ENCODE measurements around the gene C1S.
A peak's percentile ranks its signal among the peaks of the same experiment; 100 is the strongest.

C1S gene

DNA sequence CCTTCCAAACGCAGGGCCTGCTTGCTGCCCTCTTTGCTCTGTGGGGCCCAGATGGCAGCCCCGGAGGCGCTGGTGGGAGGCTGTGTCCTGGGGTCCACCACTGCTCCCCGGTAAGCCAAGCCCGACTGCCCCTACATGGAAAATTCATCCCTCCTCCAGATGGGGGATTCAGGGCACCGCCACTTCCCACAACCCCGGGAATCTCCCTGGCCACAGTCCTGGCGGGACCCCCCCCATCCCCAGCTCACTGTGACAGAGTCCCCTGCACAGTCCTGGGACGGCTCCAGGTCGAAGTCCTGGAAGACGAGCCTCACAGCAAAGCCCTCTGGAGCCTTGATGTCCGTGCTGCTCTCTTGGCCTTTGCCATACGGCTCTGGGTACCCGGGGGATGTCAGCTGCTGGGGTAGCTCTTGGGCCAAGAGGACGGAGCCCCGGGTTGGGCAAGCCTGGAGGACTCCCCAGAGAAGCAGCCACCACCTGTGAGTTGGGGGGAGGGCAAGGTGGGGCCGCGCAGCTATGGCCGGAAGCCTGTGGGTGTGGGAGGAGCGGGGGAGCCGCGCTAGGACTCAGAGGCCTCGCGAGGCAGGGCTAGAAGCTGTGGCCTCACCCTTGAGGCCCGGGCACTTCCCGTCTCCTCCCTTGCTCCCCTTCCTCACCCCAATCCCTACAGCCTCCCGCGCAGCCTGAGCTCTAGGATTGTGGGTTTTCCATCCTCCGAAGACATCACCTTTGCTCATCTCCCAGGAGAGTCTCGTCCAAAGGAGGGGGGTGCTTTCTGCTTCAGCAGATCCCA lies 47.7 kb downstream of the C1S start:
- Histone ChIP-seq H3K36me3 (ENCODE audit: control insufficient read depth in 5 of 5, insufficient read depth in 5 of 5, low read length in 5 of 5) (peaks cover 0 to 9% (median 5%) of the 10 kb centered on the region in 5 donors), H3K27ac (ENCODE audit: low read depth, low read length) (peak overlapping the region; percentile 86), H3K9me3 (ENCODE audit: control insufficient read depth in 5 of 5, low read length in 5 of 5) (peaks cover 0 to 6% (median 3%) of the 10 kb centered on the region in 5 donors), H3K4me3 (ENCODE audit: low read depth in 1 of 5, low read length in 5 of 5) (peak overlapping the region; percentile 76 to 87 (median 77)), H3K9ac (ENCODE audit: low read length in 5 of 5) (peak overlapping the region; percentile 82 to 93 (median 86)), H3K27me3 (ENCODE audit: control insufficient read depth in 5 of 5, insufficient read depth in 4 of 5, low read length in 5 of 5) (no peaks in the 10 kb centered on the region), H3K4me1 (ENCODE audit: control insufficient read depth in 5 of 5, insufficient read depth in 5 of 5, low read length in 5 of 5) (peaks cover 2 to 24% (median 18%) of the 10 kb centered on the region in 5 donors)

DNA sequence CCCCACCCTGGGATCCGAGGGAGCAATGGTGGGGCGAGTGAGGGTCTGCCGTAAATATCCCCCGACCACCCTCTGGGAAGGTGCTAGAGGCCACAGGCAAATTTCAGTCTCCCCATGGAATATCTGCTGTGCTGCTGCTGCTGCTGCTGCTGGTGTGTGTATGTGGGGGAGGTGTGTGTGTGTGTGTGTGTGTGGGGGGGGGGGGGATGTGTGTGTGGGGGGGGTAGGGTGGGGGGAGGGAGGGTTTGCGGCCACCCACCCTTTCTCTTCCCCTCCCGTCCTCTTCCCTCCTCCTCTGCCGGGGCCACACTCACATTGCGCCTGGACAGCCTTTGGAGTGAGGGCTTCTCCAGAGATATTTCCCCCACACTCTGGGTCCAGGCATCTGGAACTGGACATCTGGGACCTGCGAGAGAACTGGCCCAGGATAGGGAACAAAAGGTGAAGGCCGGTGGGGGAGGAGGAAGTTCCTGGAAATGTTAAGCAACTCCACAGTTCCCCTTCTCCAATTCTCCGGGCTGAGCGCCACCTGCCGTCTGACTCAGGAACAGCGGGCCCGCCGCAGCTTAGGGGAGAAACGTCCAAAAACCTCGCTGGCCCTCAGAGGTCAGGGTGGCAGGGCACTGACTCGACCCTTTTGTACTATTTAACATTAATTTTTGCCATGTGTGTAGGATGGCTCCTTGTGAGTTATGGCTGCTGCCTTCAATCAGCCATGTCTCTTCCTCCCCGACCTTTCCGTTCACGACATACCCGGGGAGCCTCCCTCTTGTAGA lies 48.5 kb downstream of the C1S start, which contains the start of gene C1RL:
Gene C1RL (minus strand): TSS at position 419 of the 776 bp plus-strand sequence. CDS start 34 bp downstream, at position 385.
- peaks cover 0 to 6% (median 3%) of the 10 kb centered on the region in 5 donors for H3K36me3 ChIP-seq (ENCODE audit: control insufficient read depth in 5 of 5, insufficient read depth in 5 of 5, low read length in 5 of 5)
- peak within 1 kb of the TSS; percentile 86 for H3K27ac ChIP-seq (ENCODE audit: low read depth, low read length)
- peak within 1 kb of the TSS; percentile 82 to 93 (median 86) for H3K9ac ChIP-seq (ENCODE audit: low read length in 5 of 5)
- H3K27me3 ChIP-seq (ENCODE audit: control insufficient read depth in 5 of 5, insufficient read depth in 4 of 5, low read length in 5 of 5): no peaks in the 10 kb centered on the region
- peaks cover 2 to 28% (median 19%) of the 10 kb centered on the region in 5 donors for H3K4me1 ChIP-seq (ENCODE audit: control insufficient read depth in 5 of 5, insufficient read depth in 5 of 5, low read length in 5 of 5)
- H3K4me3 ChIP-seq (ENCODE audit: low read depth in 1 of 5, low read length in 5 of 5): peak within 1 kb of the TSS; percentile 76 to 87 (median 77)
- peaks cover 0 to 6% (median 3%) of the 10 kb centered on the region in 5 donors for H3K9me3 ChIP-seq (ENCODE audit: control insufficient read depth in 5 of 5, low read length in 5 of 5)

DNA sequence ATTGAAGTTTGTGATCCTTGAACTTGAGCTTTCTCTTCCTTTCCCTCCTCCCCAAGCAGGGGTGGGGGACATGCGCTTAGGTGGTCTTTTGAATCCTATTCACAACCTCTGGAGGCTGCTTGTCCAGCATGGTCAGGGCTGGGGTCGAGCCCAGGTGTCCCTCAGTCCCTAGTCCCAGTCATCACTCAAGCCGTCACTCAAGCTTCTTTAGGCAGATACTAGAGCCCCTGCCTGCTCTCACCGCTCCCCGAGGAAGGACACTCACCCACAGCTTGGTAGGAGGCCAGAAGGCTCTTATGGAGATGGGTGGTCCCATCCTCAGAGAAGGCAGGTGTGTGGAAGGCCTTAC lies 49.0 kb downstream of the C1S start:
- peaks cover 2 to 28% (median 19%) of the 10 kb centered on the region in 5 donors for H3K4me1 ChIP-seq (ENCODE audit: control insufficient read depth in 5 of 5, insufficient read depth in 5 of 5, low read length in 5 of 5)

DNA sequence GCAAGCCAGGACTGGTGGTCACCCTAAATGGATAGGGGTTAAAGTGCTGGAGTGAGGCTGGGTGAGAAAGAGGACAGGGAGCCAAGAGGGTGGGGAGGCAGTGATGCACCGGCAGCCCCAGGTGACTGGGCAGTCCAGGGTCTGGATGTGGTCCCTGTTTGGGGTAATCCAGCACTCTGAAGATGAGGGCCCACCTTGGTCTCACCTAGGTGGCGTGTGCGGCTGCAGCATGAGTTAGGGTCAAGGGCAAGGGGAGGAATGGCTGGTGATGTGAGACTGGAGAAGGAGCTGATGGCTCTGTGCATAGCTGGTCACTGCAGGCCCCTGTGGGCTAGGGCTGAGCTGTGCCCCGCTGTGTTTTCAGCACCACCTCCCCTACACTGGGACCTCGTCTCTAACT lies 50.1 kb downstream of the C1S start:
- no peaks in the 10 kb centered on the region for H3K36me3 ChIP-seq (ENCODE audit: control insufficient read depth in 5 of 5, insufficient read depth in 5 of 5, low read length in 5 of 5)
- no peak overlapping the region for H3K27ac ChIP-seq (ENCODE audit: low read depth, low read length)
- no peaks in the 10 kb centered on the region for H3K27me3 ChIP-seq (ENCODE audit: control insufficient read depth in 5 of 5, insufficient read depth in 4 of 5, low read length in 5 of 5)
- no peak overlapping the region for H3K9ac ChIP-seq (ENCODE audit: low read length in 5 of 5)
- peaks cover 2 to 28% (median 19%) of the 10 kb centered on the region in 5 donors for H3K4me1 ChIP-seq (ENCODE audit: control insufficient read depth in 5 of 5, insufficient read depth in 5 of 5, low read length in 5 of 5)
- peaks cover 0 to 6% (median 3%) of the 10 kb centered on the region in 5 donors for H3K9me3 ChIP-seq (ENCODE audit: control insufficient read depth in 5 of 5, low read length in 5 of 5)
- no peak overlapping the region for H3K4me3 ChIP-seq (ENCODE audit: low read depth in 1 of 5, low read length in 5 of 5)

More for the DNA sequence above, 49.0 kb downstream of the C1S start:
- Histone ChIP-seq H3K36me3 (ENCODE audit: control insufficient read depth in 5 of 5, insufficient read depth in 5 of 5, low read length in 5 of 5) (peaks cover 0 to under 1% (median 0%) of the 10 kb centered on the region in 5 donors), H3K27me3 (ENCODE audit: control insufficient read depth in 5 of 5, insufficient read depth in 4 of 5, low read length in 5 of 5) (no peaks in the 10 kb centered on the region), H3K4me3 (ENCODE audit: low read depth in 1 of 5, low read length in 5 of 5) (peak overlapping the region; percentile 58 to 87 (median 77)), H3K9ac (ENCODE audit: low read length in 5 of 5) (peak overlapping the region in 4 of 5 donors; percentile 2 to 77 (median 60)), H3K27ac (ENCODE audit: low read depth, low read length) (peak overlapping the region; percentile 86), H3K9me3 (ENCODE audit: control insufficient read depth in 5 of 5, low read length in 5 of 5) (peaks cover 0 to 6% (median 3%) of the 10 kb centered on the region in 5 donors)

DNA sequence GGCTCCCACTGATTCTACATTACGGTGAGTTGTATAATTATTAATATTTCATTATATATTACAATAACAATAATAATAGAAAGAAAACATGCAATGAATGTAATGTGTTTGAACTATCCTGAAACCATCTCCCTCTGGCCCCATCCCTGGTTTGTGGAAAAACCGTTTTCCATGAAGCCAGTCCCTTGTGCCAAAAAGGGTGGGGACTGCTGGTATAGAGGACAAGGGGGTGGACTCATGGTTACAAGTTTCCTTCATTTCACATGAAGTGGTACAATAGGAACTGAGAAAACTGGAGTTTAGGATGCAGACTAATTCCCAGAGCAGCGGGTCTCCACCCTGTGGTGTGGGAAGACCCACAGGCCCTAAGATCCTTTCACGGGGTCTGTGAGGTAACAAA lies 51.5 kb downstream of the C1S start:
- Histone ChIP-seq H3K9me3 (ENCODE audit: control insufficient read depth in 5 of 5, low read length in 5 of 5) (no peaks in the 10 kb centered on the region), H3K4me3 (ENCODE audit: low read depth in 1 of 5, low read length in 5 of 5) (no peak overlapping the region), H3K36me3 (ENCODE audit: control insufficient read depth in 5 of 5, insufficient read depth in 5 of 5, low read length in 5 of 5) (peaks cover 0 to 5% (median 0%) of the 10 kb centered on the region in 5 donors), H3K9ac (ENCODE audit: low read length in 5 of 5) (no peak overlapping the region), H3K27me3 (ENCODE audit: control insufficient read depth in 5 of 5, insufficient read depth in 4 of 5, low read length in 5 of 5) (no peaks in the 10 kb centered on the region), H3K4me1 (ENCODE audit: control insufficient read depth in 5 of 5, insufficient read depth in 5 of 5, low read length in 5 of 5) (peaks cover 2 to 28% (median 19%) of the 10 kb centered on the region in 5 donors), H3K27ac (ENCODE audit: low read depth, low read length) (no peak overlapping the region)

- no peaks in the 10 kb centered on the region for H3K9me3 ChIP-seq (ENCODE audit: control insufficient read depth in 5 of 5, low read length in 5 of 5)
- peaks cover 0 to 7% (median 0%) of the 10 kb centered on the region in 5 donors for H3K36me3 ChIP-seq (ENCODE audit: control insufficient read depth in 5 of 5, insufficient read depth in 5 of 5, low read length in 5 of 5)
- no peak overlapping the region for H3K4me3 ChIP-seq (ENCODE audit: low read depth in 1 of 5, low read length in 5 of 5)
- H3K9ac ChIP-seq (ENCODE audit: low read length in 5 of 5): no peak overlapping the region
- peaks cover 2 to 18% (median 11%) of the 10 kb centered on the region in 5 donors for H3K4me1 ChIP-seq (ENCODE audit: control insufficient read depth in 5 of 5, insufficient read depth in 5 of 5, low read length in 5 of 5)
- H3K27ac ChIP-seq (ENCODE audit: low read depth, low read length): no peak overlapping the region
- H3K27me3 ChIP-seq (ENCODE audit: control insufficient read depth in 5 of 5, insufficient read depth in 4 of 5, low read length in 5 of 5): peaks cover 0 to under 1% (median 0%) of the 10 kb centered on the region in 5 donors
These were observed 52.9 kb downstream of the C1S start for GRCh38 chr12:7113389-7113871.

- H3K27ac ChIP-seq (ENCODE audit: low read depth, low read length): no peak overlapping the region
- no peak overlapping the region for H3K9ac ChIP-seq (ENCODE audit: low read length in 5 of 5)
- no peak overlapping the region for H3K4me3 ChIP-seq (ENCODE audit: low read depth in 1 of 5, low read length in 5 of 5)
- peaks cover 0 to 7% (median 0%) of the 10 kb centered on the region in 5 donors for H3K36me3 ChIP-seq (ENCODE audit: control insufficient read depth in 5 of 5, insufficient read depth in 5 of 5, low read length in 5 of 5)
- H3K4me1 ChIP-seq (ENCODE audit: control insufficient read depth in 5 of 5, insufficient read depth in 5 of 5, low read length in 5 of 5): peaks cover 2 to 14% (median 8%) of the 10 kb centered on the region in 5 donors
- peaks cover 0 to 2% (median 0%) of the 10 kb centered on the region in 5 donors for H3K27me3 ChIP-seq (ENCODE audit: control insufficient read depth in 5 of 5, insufficient read depth in 4 of 5, low read length in 5 of 5)
- H3K9me3 ChIP-seq (ENCODE audit: control insufficient read depth in 5 of 5, low read length in 5 of 5): no peaks in the 10 kb centered on the region
These were observed 53.5 kb downstream of the C1S start for GRCh38 chr12:7114008-7114407.

- Histone ChIP-seq H3K36me3 (ENCODE audit: control insufficient read depth in 5 of 5, insufficient read depth in 5 of 5, low read length in 5 of 5) (peaks cover 0 to 7% (median 0%) of the 10 kb centered on the region in 5 donors), H3K4me3 (ENCODE audit: low read depth in 1 of 5, low read length in 5 of 5) (no peak overlapping the region), H3K27ac (ENCODE audit: low read depth, low read length) (no peak overlapping the region), H3K27me3 (ENCODE audit: control insufficient read depth in 5 of 5, insufficient read depth in 4 of 5, low read length in 5 of 5) (peaks cover 0 to 2% (median 0%) of the 10 kb centered on the region in 5 donors), H3K9me3 (ENCODE audit: control insufficient read depth in 5 of 5, low read length in 5 of 5) (no peaks in the 10 kb centered on the region), H3K4me1 (ENCODE audit: control insufficient read depth in 5 of 5, insufficient read depth in 5 of 5, low read length in 5 of 5) (peaks cover 1 to 8% (median 3%) of the 10 kb centered on the region in 5 donors), H3K9ac (ENCODE audit: low read length in 5 of 5) (no peak overlapping the region)
These were observed 54.3 kb downstream of the C1S start for GRCh38 chr12:7114851-7115250.

DNA sequence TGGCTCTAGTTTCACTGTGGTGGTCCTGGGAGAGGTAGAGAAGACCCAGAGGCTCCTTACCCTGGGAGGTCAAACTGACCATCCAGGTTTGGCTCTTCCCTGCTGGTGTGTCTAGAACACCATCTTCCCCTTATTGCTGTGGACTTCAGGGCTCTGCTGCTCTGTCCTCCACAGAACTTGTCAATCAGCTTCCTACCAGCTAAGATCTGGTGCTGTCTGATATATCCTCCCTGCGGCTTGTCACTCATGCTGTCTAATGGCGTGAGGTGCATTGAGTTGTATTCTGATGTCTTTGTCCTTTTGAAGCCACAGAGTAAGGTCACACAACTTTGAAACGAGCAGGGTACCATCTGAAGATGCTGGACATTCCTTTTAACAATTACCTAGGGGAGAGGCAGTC lies 55.7 kb downstream of the C1S start:
- Histone ChIP-seq H3K4me3 (ENCODE audit: low read depth in 1 of 5, low read length in 5 of 5) (no peak overlapping the region), H3K27me3 (ENCODE audit: control insufficient read depth in 5 of 5, insufficient read depth in 4 of 5, low read length in 5 of 5) (peaks cover 0 to 2% (median 0%) of the 10 kb centered on the region in 5 donors), H3K36me3 (ENCODE audit: control insufficient read depth in 5 of 5, insufficient read depth in 5 of 5, low read length in 5 of 5) (peaks cover 0 to 7% (median 0%) of the 10 kb centered on the region in 5 donors), H3K27ac (ENCODE audit: low read depth, low read length) (no peak overlapping the region), H3K4me1 (ENCODE audit: control insufficient read depth in 5 of 5, insufficient read depth in 5 of 5, low read length in 5 of 5) (peaks cover 0 to 8% (median 3%) of the 10 kb centered on the region in 5 donors), H3K9me3 (ENCODE audit: control insufficient read depth in 5 of 5, low read length in 5 of 5) (no peaks in the 10 kb centered on the region), H3K9ac (ENCODE audit: low read length in 5 of 5) (no peak overlapping the region)

Measured in subcutaneous abdominal adipose tissue (tissue), 5 donors.